ENCODE results near the gene PEX7.

DNA sequence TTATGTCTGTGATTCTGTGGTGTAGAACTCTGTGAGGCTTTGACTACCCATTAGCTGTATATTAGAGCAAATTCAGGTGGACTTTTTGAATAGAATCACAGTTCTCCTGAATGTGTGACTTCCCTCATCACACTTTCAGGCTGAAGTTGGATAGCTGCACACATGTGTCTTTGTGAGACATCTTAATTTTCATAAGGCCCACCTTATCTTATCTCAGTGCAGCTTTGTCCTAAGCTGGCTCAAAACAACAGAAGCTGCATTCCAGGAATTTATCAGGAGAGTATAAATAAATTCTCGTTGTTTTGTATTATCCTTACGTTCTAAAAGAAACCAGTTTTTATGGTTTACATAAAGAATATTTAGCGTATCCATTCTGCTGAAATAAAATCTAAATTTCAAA, 73.5 kb downstream of the PEX7 start:
- no peak for TF ChIP-seq RELA (IDR thresholded peaks at IDR 0.05; ENCODE audit: borderline replicate concordance, partially characterized antibody)
- TF ChIP-seq, protein P1, sequence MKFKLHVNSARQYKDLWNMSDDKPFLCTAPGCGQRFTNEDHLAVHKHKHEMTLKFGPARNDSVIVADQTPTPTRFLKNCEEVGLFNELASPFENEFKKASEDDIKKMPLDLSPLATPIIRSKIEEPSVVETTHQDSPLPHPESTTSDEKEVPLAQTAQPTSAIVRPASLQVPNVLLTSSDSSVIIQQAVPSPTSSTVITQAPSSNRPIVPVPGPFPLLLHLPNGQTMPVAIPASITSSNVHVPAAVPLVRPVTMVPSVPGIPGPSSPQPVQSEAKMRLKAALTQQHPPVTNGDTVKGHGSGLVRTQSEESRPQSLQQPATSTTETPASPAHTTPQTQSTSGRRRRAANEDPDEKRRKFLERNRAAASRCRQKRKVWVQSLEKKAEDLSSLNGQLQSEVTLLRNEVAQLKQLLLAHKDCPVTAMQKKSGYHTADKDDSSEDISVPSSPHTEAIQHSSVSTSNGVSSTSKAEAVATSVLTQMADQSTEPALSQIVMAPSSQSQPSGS (IDR thresholded peaks at IDR 0.05; ENCODE audit: low read length) = no peak
- TF ChIP-seq ETV6 (conservative IDR thresholded peaks at IDR 0.05 in 1 of 2, IDR thresholded peaks at IDR 0.05 in 1 of 2; ENCODE audit: borderline replicate concordance in 1 of 2, low read depth in 1 of 2) = no peak
- no peak for TF ChIP-seq EZH2 (IDR thresholded peaks at IDR 0.05; ENCODE audit: borderline replicate concordance, control insufficient read depth, low read depth, low read length)
- no peak for TF ChIP-seq TCF7 (IDR thresholded peaks at IDR 0.05; ENCODE audit: borderline replicate concordance)
- TF ChIP-seq CBX5 (IDR thresholded peaks at IDR 0.05; ENCODE audit: low read depth) = no peak
- TF ChIP-seq CEBPB (IDR thresholded peaks at IDR 0.05; ENCODE audit: borderline replicate concordance in 1 of 2, low read depth in 2 of 2, low read length in 2 of 2) = no peak
- no peak for TF ChIP-seq SMC3 (IDR thresholded peaks at IDR 0.05; ENCODE audit: borderline replicate concordance, low read length)
- TF ChIP-seq POLR2A (IDR thresholded peaks at IDR 0.05; ENCODE audit: low read depth, low read length) = no peak
- no peak for TF ChIP-seq PAX5 (IDR thresholded peaks at IDR 0.05; ENCODE audit: borderline replicate concordance, low read depth, low read length)
- TF ChIP-seq, protein P2, sequence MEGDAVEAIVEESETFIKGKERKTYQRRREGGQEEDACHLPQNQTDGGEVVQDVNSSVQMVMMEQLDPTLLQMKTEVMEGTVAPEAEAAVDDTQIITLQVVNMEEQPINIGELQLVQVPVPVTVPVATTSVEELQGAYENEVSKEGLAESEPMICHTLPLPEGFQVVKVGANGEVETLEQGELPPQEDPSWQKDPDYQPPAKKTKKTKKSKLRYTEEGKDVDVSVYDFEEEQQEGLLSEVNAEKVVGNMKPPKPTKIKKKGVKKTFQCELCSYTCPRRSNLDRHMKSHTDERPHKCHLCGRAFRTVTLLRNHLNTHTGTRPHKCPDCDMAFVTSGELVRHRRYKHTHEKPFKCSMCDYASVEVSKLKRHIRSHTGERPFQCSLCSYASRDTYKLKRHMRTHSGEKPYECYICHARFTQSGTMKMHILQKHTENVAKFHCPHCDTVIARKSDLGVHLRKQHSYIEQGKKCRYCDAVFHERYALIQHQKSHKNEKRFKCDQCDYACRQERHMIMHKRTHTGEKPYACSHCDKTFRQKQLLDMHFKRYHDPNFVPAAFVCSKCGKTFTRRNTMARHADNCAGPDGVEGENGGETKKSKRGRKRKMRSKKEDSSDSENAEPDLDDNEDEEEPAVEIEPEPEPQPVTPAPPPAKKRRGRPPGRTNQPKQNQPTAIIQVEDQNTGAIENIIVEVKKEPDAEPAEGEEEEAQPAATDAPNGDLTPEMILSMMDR (IDR thresholded peaks at IDR 0.05 in 2 of 3, conservative IDR thresholded peaks at IDR 0.05 in 1 of 3; ENCODE audit: control insufficient read depth in 2 of 3, extremely low read depth in 1 of 3, insufficient read depth in 1 of 3, low read depth in 3 of 3, low read length in 3 of 3) = no peak
- TF ChIP-seq MTA3 (IDR thresholded peaks at IDR 0.05; ENCODE audit: borderline replicate concordance, low read length) = no peak
